Measurements from ENCODE around the gene ATP8A2.

Gene ATP8A2

GRCh38 chr13:25457566-25457965, 85.8 kb downstream of the ATP8A2 start:
- TF ChIP-seq SIN3A (IDR thresholded peaks at IDR 0.05; ENCODE audit: borderline replicate concordance, insufficient read depth, low read length) (no peak), POLR2AphosphoS5 (IDR thresholded peaks at IDR 0.05; ENCODE audit: low read depth, low read length) (no peak), FOXP2 (optimal IDR thresholded peaks at IDR 0.05; ENCODE audit: borderline replicate concordance, extremely low read depth, extremely low read length, insufficient read depth) (no peak), TAF1 (IDR thresholded peaks at IDR 0.05; ENCODE audit: borderline replicate concordance, insufficient read depth, low read length) (no peak)
- TF ChIP-seq, protein P1, sequence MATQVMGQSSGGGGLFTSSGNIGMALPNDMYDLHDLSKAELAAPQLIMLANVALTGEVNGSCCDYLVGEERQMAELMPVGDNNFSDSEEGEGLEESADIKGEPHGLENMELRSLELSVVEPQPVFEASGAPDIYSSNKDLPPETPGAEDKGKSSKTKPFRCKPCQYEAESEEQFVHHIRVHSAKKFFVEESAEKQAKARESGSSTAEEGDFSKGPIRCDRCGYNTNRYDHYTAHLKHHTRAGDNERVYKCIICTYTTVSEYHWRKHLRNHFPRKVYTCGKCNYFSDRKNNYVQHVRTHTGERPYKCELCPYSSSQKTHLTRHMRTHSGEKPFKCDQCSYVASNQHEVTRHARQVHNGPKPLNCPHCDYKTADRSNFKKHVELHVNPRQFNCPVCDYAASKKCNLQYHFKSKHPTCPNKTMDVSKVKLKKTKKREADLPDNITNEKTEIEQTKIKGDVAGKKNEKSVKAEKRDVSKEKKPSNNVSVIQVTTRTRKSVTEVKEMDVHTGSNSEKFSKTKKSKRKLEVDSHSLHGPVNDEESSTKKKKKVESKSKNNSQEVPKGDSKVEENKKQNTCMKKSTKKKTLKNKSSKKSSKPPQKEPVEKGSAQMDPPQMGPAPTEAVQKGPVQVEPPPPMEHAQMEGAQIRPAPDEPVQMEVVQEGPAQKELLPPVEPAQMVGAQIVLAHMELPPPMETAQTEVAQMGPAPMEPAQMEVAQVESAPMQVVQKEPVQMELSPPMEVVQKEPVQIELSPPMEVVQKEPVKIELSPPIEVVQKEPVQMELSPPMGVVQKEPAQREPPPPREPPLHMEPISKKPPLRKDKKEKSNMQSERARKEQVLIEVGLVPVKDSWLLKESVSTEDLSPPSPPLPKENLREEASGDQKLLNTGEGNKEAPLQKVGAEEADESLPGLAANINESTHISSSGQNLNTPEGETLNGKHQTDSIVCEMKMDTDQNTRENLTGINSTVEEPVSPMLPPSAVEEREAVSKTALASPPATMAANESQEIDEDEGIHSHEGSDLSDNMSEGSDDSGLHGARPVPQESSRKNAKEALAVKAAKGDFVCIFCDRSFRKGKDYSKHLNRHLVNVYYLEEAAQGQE (IDR thresholded peaks at IDR 0.05; ENCODE audit: insufficient read depth in 1 of 2, low read depth in 2 of 2, low read length in 2 of 2) = no peak

GRCh38 chr13:25462301-25463125, 90.7 kb downstream of the ATP8A2 start:
- TF ChIP-seq TAF1 (IDR thresholded peaks at IDR 0.05; ENCODE audit: borderline replicate concordance, insufficient read depth, low read length) (no peak), POLR2AphosphoS5 (IDR thresholded peaks at IDR 0.05; ENCODE audit: low read depth, low read length) (no peak), SIN3A (IDR thresholded peaks at IDR 0.05; ENCODE audit: borderline replicate concordance, insufficient read depth, low read length) (no peak), FOXP2 (optimal IDR thresholded peaks at IDR 0.05; ENCODE audit: borderline replicate concordance, extremely low read depth, extremely low read length, insufficient read depth) (no peak)
- TF ChIP-seq, protein P1 (IDR thresholded peaks at IDR 0.05; ENCODE audit: insufficient read depth in 1 of 2, low read depth in 2 of 2, low read length in 2 of 2) = no peak

DNA sequence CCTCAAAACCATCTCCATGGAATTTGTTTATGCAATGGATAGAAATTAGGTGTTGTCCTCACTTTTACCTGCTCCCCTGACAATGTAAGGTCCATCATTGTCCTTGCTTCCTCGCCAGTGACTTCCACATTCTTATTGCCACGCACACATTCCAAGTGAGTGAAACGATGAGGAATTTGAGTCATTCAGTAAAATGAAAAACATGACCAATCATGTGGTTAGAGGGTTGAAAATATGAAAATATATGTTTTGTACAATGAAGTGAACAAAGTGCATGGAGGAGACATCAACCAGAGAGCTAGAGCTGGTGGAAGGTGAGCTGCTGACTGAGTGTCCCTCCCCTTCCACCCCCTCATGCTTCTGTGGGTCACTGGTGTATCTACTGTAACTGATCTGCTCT, 91.7 kb downstream of the ATP8A2 start:
- TF ChIP-seq FOXP2 (optimal IDR thresholded peaks at IDR 0.05; ENCODE audit: borderline replicate concordance, extremely low read depth, extremely low read length, insufficient read depth) (no peak), TAF1 (IDR thresholded peaks at IDR 0.05; ENCODE audit: borderline replicate concordance, insufficient read depth, low read length) (no peak), SIN3A (IDR thresholded peaks at IDR 0.05; ENCODE audit: borderline replicate concordance, insufficient read depth, low read length) (no peak)

- TF ChIP-seq FOXP2 (optimal IDR thresholded peaks at IDR 0.05; ENCODE audit: borderline replicate concordance, extremely low read depth, extremely low read length, insufficient read depth) (no peak), SIN3A (IDR thresholded peaks at IDR 0.05; ENCODE audit: borderline replicate concordance, insufficient read depth, low read length) (no peak), POLR2AphosphoS5 (IDR thresholded peaks at IDR 0.05; ENCODE audit: low read depth, low read length) (no peak), TAF1 (IDR thresholded peaks at IDR 0.05; ENCODE audit: borderline replicate concordance, insufficient read depth, low read length) (no peak)
- TF ChIP-seq, protein P1 (IDR thresholded peaks at IDR 0.05; ENCODE audit: insufficient read depth in 1 of 2, low read depth in 2 of 2, low read length in 2 of 2) = no peak
Measured at GRCh38 chr13:25466880-25467279, 95.1 kb downstream of the ATP8A2 start.

GRCh38 chr13:25468325-25469168, 96.8 kb downstream of the ATP8A2 start:
- TF ChIP-seq SIN3A (IDR thresholded peaks at IDR 0.05; ENCODE audit: borderline replicate concordance, insufficient read depth, low read length) (no peak), POLR2AphosphoS5 (IDR thresholded peaks at IDR 0.05; ENCODE audit: low read depth, low read length) (no peak), FOXP2 (optimal IDR thresholded peaks at IDR 0.05; ENCODE audit: borderline replicate concordance, extremely low read depth, extremely low read length, insufficient read depth) (no peak), TAF1 (IDR thresholded peaks at IDR 0.05; ENCODE audit: borderline replicate concordance, insufficient read depth, low read length) (no peak)
- TF ChIP-seq, protein P1 (IDR thresholded peaks at IDR 0.05; ENCODE audit: insufficient read depth in 1 of 2, low read depth in 2 of 2, low read length in 2 of 2) = no peak

Measured in PFSK-1 (cell line).